B cell (primary cell): ENCODE measurements around the gene ZCCHC10.

Experiments used
- CTCF ChIP-seq: fragments of 200-600 bp; IDR thresholded peaks from one replicate; pipeline ENCODE4 v1.8.0; 2022; ENCODE audit warnings: antibody characterized with exemption, mild to moderate bottlenecking
- EZH2 ChIP-seq: IDR thresholded peaks from 2 replicates; pipeline ENCODE4 v1.6.1; 2012; ENCODE audit warnings: borderline replicate concordance, low read depth, mild to moderate bottlenecking, moderate library complexity, low read length; ENCODE audit not compliant: insufficient read depth, poor library complexity, severe bottlenecking

GRCh38 chr5:133025804-133026663 lies at the start of gene ZCCHC10:
- TF ChIP-seq CTCF (no peak), EZH2 (no peak)
